RWPE2 (cell line): ENCODE data around the gene ANXA11.
A peak's percentile ranks its signal among the peaks of the same experiment; 100 is the strongest.

Experiments used
- ATAC-seq: fragments of 200-7000 bp; cut with Tn5 transposase; 3 replicates; pipeline ENCODE4 v1.9.1; 2021; ENCODE audit warnings: low read depth
- DNase-seq: peaks from one replicate; pipeline ENCODE4 v3.0.0-alpha.2; 2020; ENCODE audit warnings: low spot score
- H3K27ac ChIP-seq: fragments of 450-650 bp; 2 replicates; pipeline ENCODE4 v1.5.1; 2017; ENCODE audit warnings: mild to moderate bottlenecking; ENCODE audit not compliant: poor library complexity, severe bottlenecking
- H3K27me3 ChIP-seq: fragments of 250-450 bp; sonication (Bioruptor Pico); 2 replicates; pipeline ENCODE4 v1.5.1; 2021; ENCODE audit warnings: mild to moderate bottlenecking, moderate library complexity; ENCODE audit not compliant: insufficient read depth, poor library complexity, severe bottlenecking
- H3K36me3 ChIP-seq: fragments of 250-450 bp; sonication (Bioruptor Pico); 2 replicates; pipeline ENCODE4 v1.5.1; 2020; ENCODE audit warnings: low read depth, mild to moderate bottlenecking, moderate library complexity
- H3K4me1 ChIP-seq: fragments of 250-450 bp; sonication (Bioruptor Pico); 2 replicates; pipeline ENCODE4 v1.5.1; 2021; ENCODE audit warnings: mild to moderate bottlenecking, moderate library complexity; ENCODE audit not compliant: insufficient read depth, poor library complexity, severe bottlenecking
- H3K4me3 ChIP-seq: fragments of 250-450 bp; sonication (Bioruptor Pico); 2 replicates; pipeline ENCODE4 v1.5.1; 2021; ENCODE audit warnings: mild to moderate bottlenecking, moderate library complexity; ENCODE audit not compliant: severe bottlenecking
- H3K9me3 ChIP-seq: fragments of 250-450 bp; sonication (Bioruptor Pico); 2 replicates; pipeline ENCODE4 v1.5.1; 2021; ENCODE audit warnings: mild to moderate bottlenecking, moderate library complexity; ENCODE audit not compliant: severe bottlenecking
- TF ChIP-seq, protein P1 (sequence below): fragments of 450-650 bp; IDR thresholded peaks from one replicate; pipeline ENCODE4 v1.5.1; 2017; ENCODE audit warnings: mild to moderate bottlenecking, moderate library complexity; ENCODE audit not compliant: poor library complexity, severe bottlenecking

Gene ANXA11

DNA sequence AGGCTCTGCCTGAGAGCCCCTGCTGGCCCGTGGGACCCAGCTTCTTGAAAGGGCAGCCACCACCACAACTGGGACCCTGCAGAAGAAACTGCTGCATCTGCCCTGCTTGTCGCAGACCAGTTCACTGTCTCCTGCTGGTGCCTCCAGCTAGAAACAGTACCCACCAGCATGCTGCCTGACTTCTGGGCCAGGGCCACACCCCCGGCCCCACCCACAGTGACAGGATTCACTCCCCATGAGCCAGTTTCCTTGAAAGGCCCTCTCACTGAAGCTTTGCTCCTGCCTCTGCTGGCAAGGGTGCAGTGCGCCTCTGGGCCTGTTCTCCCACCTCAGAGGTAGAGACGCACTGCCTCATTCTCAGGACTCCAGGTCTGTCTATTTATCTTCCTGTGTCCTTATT lies 32.4 kb downstream of the ANXA11 start:
- H3K4me3 ChIP-seq, result no peak overlapping the region
- no peaks in the 10 kb centered on the region for H3K27me3 ChIP-seq
- peaks cover 5% of the 10 kb centered on the region for H3K4me1 ChIP-seq
- H3K9me3 ChIP-seq, result no peaks in the 10 kb centered on the region
- H3K36me3 ChIP-seq, result peaks cover 20% of the 10 kb centered on the region
- DNase-seq (no peak), ATAC-seq (peak; percentile 36; the same call in 1 of the 3 replicates)
- TF ChIP-seq, protein P1, sequence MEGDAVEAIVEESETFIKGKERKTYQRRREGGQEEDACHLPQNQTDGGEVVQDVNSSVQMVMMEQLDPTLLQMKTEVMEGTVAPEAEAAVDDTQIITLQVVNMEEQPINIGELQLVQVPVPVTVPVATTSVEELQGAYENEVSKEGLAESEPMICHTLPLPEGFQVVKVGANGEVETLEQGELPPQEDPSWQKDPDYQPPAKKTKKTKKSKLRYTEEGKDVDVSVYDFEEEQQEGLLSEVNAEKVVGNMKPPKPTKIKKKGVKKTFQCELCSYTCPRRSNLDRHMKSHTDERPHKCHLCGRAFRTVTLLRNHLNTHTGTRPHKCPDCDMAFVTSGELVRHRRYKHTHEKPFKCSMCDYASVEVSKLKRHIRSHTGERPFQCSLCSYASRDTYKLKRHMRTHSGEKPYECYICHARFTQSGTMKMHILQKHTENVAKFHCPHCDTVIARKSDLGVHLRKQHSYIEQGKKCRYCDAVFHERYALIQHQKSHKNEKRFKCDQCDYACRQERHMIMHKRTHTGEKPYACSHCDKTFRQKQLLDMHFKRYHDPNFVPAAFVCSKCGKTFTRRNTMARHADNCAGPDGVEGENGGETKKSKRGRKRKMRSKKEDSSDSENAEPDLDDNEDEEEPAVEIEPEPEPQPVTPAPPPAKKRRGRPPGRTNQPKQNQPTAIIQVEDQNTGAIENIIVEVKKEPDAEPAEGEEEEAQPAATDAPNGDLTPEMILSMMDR, result no peak
- no peak overlapping the region for H3K27ac ChIP-seq

DNA sequence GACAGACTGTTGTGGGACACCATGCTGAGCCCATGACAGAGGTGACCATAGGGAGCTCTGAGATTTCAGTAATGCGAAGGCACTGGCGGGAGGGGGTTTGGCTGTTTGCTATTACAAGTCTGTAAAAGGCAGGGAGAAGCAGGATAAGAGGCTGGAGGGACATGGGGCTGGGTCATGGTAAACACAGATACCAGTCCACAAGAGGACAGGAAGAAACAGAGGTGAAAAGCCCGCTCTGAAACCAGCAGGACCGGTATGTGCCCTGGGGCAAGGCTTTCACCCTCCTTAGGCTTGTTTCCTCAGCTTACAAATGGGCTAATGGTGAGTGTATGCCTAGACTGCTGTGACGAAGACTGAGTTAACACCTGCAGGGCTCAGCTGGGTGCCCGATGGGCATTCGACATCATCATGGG lies 34.1 kb downstream of the ANXA11 start:
- peaks cover 20% of the 10 kb centered on the region for H3K36me3 ChIP-seq

DNA sequence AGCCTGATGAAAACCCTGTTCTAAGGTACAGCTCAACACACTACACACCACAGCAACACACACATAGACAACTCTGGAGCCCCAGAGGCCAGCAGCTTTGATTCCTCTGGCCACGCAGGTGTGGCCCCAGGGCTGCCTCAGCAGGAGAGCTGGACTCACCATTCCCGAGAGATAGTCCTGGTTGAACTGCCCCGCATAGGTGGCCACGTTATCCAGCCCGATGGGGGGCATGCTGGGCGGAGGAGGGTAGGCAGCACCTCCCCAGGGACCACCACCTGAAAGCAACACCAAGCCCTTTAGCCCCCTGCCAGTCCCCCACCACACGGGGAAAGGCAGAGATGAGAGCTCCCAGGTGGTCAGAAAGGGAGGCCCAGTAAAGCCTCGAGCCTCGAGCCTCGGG lies 34.7 kb downstream of the ANXA11 start:
- H3K9me3 ChIP-seq, result no peaks in the 10 kb centered on the region
- TF ChIP-seq, protein P1, result no peak
- H3K27me3 ChIP-seq, result no peaks in the 10 kb centered on the region
- no peak for DNase-seq
- no peak overlapping the region for H3K4me3 ChIP-seq
- peaks cover 23% of the 10 kb centered on the region for H3K36me3 ChIP-seq
- H3K27ac ChIP-seq, result no peak overlapping the region
- H3K4me1 ChIP-seq, result peaks cover 10% of the 10 kb centered on the region
- no peak for ATAC-seq

More for the DNA sequence above, 34.1 kb downstream of the ANXA11 start:
- H3K4me3 ChIP-seq, result no peak overlapping the region
- H3K27ac ChIP-seq, result no peak overlapping the region
- TF ChIP-seq, protein P1, result no peak
- H3K27me3 ChIP-seq, result no peaks in the 10 kb centered on the region
- no peak for DNase-seq
- ATAC-seq, result no peak
- H3K4me1 ChIP-seq, result peaks cover 4% of the 10 kb centered on the region
- H3K9me3 ChIP-seq, result no peaks in the 10 kb centered on the region

DNA sequence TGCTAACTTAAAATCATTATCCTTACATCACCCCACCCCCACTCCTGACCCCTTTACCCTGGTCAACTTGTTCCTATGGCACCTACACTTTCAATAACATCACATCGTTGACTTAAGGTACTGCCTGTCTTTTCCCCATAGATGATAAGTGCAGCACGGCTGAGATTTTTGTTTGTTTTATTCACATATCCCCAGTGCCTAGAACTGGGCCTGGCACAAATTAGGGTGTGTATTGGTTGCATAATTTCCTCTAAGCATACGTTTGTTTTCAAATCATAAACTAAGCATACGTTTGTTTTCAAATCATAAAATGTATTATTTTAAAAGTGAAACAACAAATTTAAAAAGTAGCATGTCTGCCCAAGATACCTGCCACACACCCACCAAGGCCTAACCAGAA lies 35.3 kb downstream of the ANXA11 start:
- TF ChIP-seq, protein P1, result no peak
- no peaks in the 10 kb centered on the region for H3K27me3 ChIP-seq
- peaks cover 16% of the 10 kb centered on the region for H3K4me1 ChIP-seq
- H3K4me3 ChIP-seq, result no peak overlapping the region
- H3K27ac ChIP-seq, result no peak overlapping the region
- peaks cover 26% of the 10 kb centered on the region for H3K36me3 ChIP-seq
- DNase-seq (no peak), ATAC-seq (no peak)
- H3K9me3 ChIP-seq, result no peaks in the 10 kb centered on the region

DNA sequence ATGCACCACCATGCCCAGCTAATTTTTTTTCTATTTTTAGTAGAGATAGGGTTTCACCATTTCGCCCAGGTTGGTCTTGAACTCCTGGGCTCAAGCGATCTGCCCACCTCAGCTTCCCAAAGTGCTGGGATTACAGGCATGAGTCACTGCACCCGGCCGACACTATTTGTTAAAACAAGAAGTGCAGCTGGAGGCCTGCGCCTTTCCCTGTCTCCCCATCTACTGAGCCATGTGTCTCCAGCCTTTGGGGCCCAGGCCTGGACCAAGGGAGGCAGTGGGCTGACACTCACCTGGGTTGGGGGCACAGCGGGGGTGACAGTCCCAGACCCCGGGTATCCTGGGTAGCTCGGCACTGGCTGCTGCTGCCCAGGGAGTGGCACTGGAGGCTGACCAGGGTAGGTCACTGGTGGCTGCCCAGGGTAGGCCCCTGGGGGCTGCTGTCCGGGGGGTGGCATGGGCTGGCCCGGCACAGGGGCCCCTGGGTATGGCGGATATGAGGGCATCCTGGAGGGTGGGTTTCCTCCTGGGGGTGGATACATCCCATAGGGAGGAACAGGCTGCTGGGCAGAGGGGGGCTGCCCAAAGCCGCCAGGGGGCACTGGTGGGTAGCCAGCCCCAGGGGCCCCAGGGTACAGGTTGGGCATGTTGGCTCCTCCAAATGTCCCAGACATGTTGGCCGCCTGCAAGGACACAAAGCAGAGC lies 36.5 kb downstream of the ANXA11 start:
- H3K4me1 ChIP-seq, result peaks cover 27% of the 10 kb centered on the region
- DNase-seq, result no peak
- no peak overlapping the region for H3K4me3 ChIP-seq
- peaks cover 36% of the 10 kb centered on the region for H3K36me3 ChIP-seq
- H3K27ac ChIP-seq, result no peak overlapping the region
- no peak for ATAC-seq
- no peaks in the 10 kb centered on the region for H3K9me3 ChIP-seq
- TF ChIP-seq, protein P1, result no peak
- no peaks in the 10 kb centered on the region for H3K27me3 ChIP-seq
